ENCODE results near the gene SEPTIN8.

- TF ChIP-seq CTCF (IDR thresholded peaks at IDR 0.05 in 8 of 11, conservative IDR thresholded peaks at IDR 0.05 in 3 of 11) (no peak), POLR2A (IDR thresholded peaks at IDR 0.05) (no peak)
Observed at GRCh38 chr5:132770476-132771159, 6.4 kb downstream of the SEPTIN8 start.
